ENCODE data around the gene APCDD1.
"Not testable (repeated sequence)": the region's sequence is repeated elsewhere in the genome, so short reads cannot be mapped to it uniquely, and the experiment has no call there.

The APCDD1 gene

GRCh38 chr18:10456718-10457117 is 2.3 kb downstream of the APCDD1 start:
- Histone ChIP-seq H3K4me3 (ENCODE audit: low read length) (no peak overlapping the region), H3K9me3 (ENCODE audit: insufficient read depth, low read depth, low read length) (no peaks in the 10 kb centered on the region), H3K4me1 (ENCODE audit: insufficient read depth, low read length) (peaks cover 4% of the 10 kb centered on the region; the same call in 1 of the 2 replicates), H3K27me3 (ENCODE audit: insufficient read depth, low read length) (peaks cover 59% of the 10 kb centered on the region), H3K9ac (ENCODE audit: low read depth, low read length) (no peak overlapping the region), H3K36me3 (ENCODE audit: insufficient read depth, low read depth, low read length) (no peaks in the 10 kb centered on the region), H3K27ac (ENCODE audit: low read length) (no peak overlapping the region)

- H3K36me3 ChIP-seq (ENCODE audit: insufficient read depth, low read depth, low read length) = no peaks in the 10 kb centered on the region
- H3K27ac ChIP-seq (ENCODE audit: low read length) = no peak overlapping the region
- H3K4me1 ChIP-seq (ENCODE audit: insufficient read depth, low read length) = peaks cover 4% of the 10 kb centered on the region; the same call in 1 of the 2 replicates
- H3K27me3 ChIP-seq (ENCODE audit: insufficient read depth, low read length) = peaks cover 55% of the 10 kb centered on the region
- H3K9ac ChIP-seq (ENCODE audit: low read depth, low read length) = no peak overlapping the region
- no peak overlapping the region for H3K4me3 ChIP-seq (ENCODE audit: low read length)
- H3K9me3 ChIP-seq (ENCODE audit: insufficient read depth, low read depth, low read length) = no peaks in the 10 kb centered on the region
Observed at GRCh38 chr18:10457128-10457527, 2.7 kb downstream of the APCDD1 start.

- no peaks in the 10 kb centered on the region for H3K36me3 ChIP-seq (ENCODE audit: insufficient read depth, low read depth, low read length)
- no peak overlapping the region for H3K4me3 ChIP-seq (ENCODE audit: low read length)
- no peak overlapping the region for H3K9ac ChIP-seq (ENCODE audit: low read depth, low read length)
- H3K9me3 ChIP-seq (ENCODE audit: insufficient read depth, low read depth, low read length) = no peaks in the 10 kb centered on the region
- H3K27ac ChIP-seq (ENCODE audit: low read length) = no peak overlapping the region
- H3K27me3 ChIP-seq (ENCODE audit: insufficient read depth, low read length) = peaks cover 49% of the 10 kb centered on the region
- peaks cover 4% of the 10 kb centered on the region; the same call in 1 of the 2 replicates for H3K4me1 ChIP-seq (ENCODE audit: insufficient read depth, low read length)
Observed at GRCh38 chr18:10457767-10458166, 3.3 kb downstream of the APCDD1 start.

- Histone ChIP-seq H3K4me1 (ENCODE audit: insufficient read depth, low read length) (no peaks in the 10 kb centered on the region; the same call in 1 of the 2 replicates), H3K9me3 (ENCODE audit: insufficient read depth, low read depth, low read length) (no peaks in the 10 kb centered on the region), H3K9ac (ENCODE audit: low read depth, low read length) (no peak overlapping the region), H3K27me3 (ENCODE audit: insufficient read depth, low read length) (peaks cover 39% of the 10 kb centered on the region), H3K36me3 (ENCODE audit: insufficient read depth, low read depth, low read length) (no peaks in the 10 kb centered on the region), H3K4me3 (ENCODE audit: low read length) (no peak overlapping the region), H3K27ac (ENCODE audit: low read length) (no peak overlapping the region)
Observed at GRCh38 chr18:10458691-10459090, 4.3 kb downstream of the APCDD1 start.

- Histone ChIP-seq H3K27me3 (ENCODE audit: insufficient read depth, low read length) (peaks cover 35% of the 10 kb centered on the region), H3K9ac (ENCODE audit: low read depth, low read length) (no peak overlapping the region), H3K36me3 (ENCODE audit: insufficient read depth, low read depth, low read length) (no peaks in the 10 kb centered on the region), H3K27ac (ENCODE audit: low read length) (no peak overlapping the region), H3K9me3 (ENCODE audit: insufficient read depth, low read depth, low read length) (no peaks in the 10 kb centered on the region), H3K4me1 (ENCODE audit: insufficient read depth, low read length) (no peaks in the 10 kb centered on the region; the same call in 1 of the 2 replicates), H3K4me3 (ENCODE audit: low read length) (no peak overlapping the region)
Observed at GRCh38 chr18:10459587-10459986, 5.2 kb downstream of the APCDD1 start.

- Histone ChIP-seq H3K4me1 (ENCODE audit: insufficient read depth, low read length) (no peaks in the 10 kb centered on the region; the same call in 1 of the 2 replicates), H3K27ac (ENCODE audit: low read length) (no peak overlapping the region), H3K36me3 (ENCODE audit: insufficient read depth, low read depth, low read length) (no peaks in the 10 kb centered on the region), H3K4me3 (ENCODE audit: low read length) (no peak overlapping the region), H3K9ac (ENCODE audit: low read depth, low read length) (no peak overlapping the region), H3K27me3 (ENCODE audit: insufficient read depth, low read length) (peaks cover 28% of the 10 kb centered on the region), H3K9me3 (ENCODE audit: insufficient read depth, low read depth, low read length) (no peaks in the 10 kb centered on the region)
Observed at GRCh38 chr18:10460414-10461018, 6.1 kb downstream of the APCDD1 start.

GRCh38 chr18:10461989-10462388 is 7.6 kb downstream of the APCDD1 start:
- Histone ChIP-seq H3K9ac (ENCODE audit: low read depth, low read length) (no peak overlapping the region), H3K4me3 (ENCODE audit: low read length) (no peak overlapping the region), H3K27me3 (ENCODE audit: insufficient read depth, low read length) (peaks cover 14% of the 10 kb centered on the region), H3K4me1 (ENCODE audit: insufficient read depth, low read length) (no peaks in the 10 kb centered on the region), H3K27ac (ENCODE audit: low read length) (no peak overlapping the region), H3K36me3 (ENCODE audit: insufficient read depth, low read depth, low read length) (no peaks in the 10 kb centered on the region), H3K9me3 (ENCODE audit: insufficient read depth, low read depth, low read length) (no peaks in the 10 kb centered on the region)

GRCh38 chr18:10462597-10462996 is 8.2 kb downstream of the APCDD1 start:
- Histone ChIP-seq H3K27me3 (ENCODE audit: insufficient read depth, low read length) (peaks cover 7% of the 10 kb centered on the region; the same call in 1 of the 2 replicates), H3K27ac (ENCODE audit: low read length) (no peak overlapping the region), H3K9ac (ENCODE audit: low read depth, low read length) (no peak overlapping the region), H3K4me1 (ENCODE audit: insufficient read depth, low read length) (no peaks in the 10 kb centered on the region), H3K4me3 (ENCODE audit: low read length) (no peak overlapping the region), H3K36me3 (ENCODE audit: insufficient read depth, low read depth, low read length) (no peaks in the 10 kb centered on the region), H3K9me3 (ENCODE audit: insufficient read depth, low read depth, low read length) (no peaks in the 10 kb centered on the region)

- Histone ChIP-seq H3K27ac (ENCODE audit: low read length) (no peak overlapping the region), H3K36me3 (ENCODE audit: insufficient read depth, low read depth, low read length) (no peaks in the 10 kb centered on the region), H3K27me3 (ENCODE audit: insufficient read depth, low read length) (peaks cover 2% of the 10 kb centered on the region; the same call in 1 of the 2 replicates), H3K9me3 (ENCODE audit: insufficient read depth, low read depth, low read length) (no peaks in the 10 kb centered on the region), H3K4me3 (ENCODE audit: low read length) (no peak overlapping the region), H3K4me1 (ENCODE audit: insufficient read depth, low read length) (no peaks in the 10 kb centered on the region), H3K9ac (ENCODE audit: low read depth, low read length) (no peak overlapping the region)
Observed at GRCh38 chr18:10463096-10463495, 8.7 kb downstream of the APCDD1 start.

- H3K4me1 ChIP-seq (ENCODE audit: insufficient read depth, low read length) = peaks cover 3% of the 10 kb centered on the region; the same call in 1 of the 2 replicates
- no peaks in the 10 kb centered on the region for H3K27me3 ChIP-seq (ENCODE audit: insufficient read depth, low read length)
- H3K27ac ChIP-seq (ENCODE audit: low read length) = no peak overlapping the region
Observed at GRCh38 chr18:10463741-10464140, 9.3 kb downstream of the APCDD1 start.

GRCh38 chr18:10464161-10464648 is 9.8 kb downstream of the APCDD1 start:
- H3K27ac ChIP-seq (ENCODE audit: low read length); H3K4me1 ChIP-seq (ENCODE audit: insufficient read depth, low read length); H3K27me3 ChIP-seq (ENCODE audit: insufficient read depth, low read length); H3K4me3 ChIP-seq (ENCODE audit: low read length); H3K36me3 ChIP-seq (ENCODE audit: insufficient read depth, low read depth, low read length); H3K9me3 ChIP-seq (ENCODE audit: insufficient read depth, low read depth, low read length); H3K9ac ChIP-seq (ENCODE audit: low read depth, low read length): not testable (repeated sequence)

More at GRCh38 chr18:10463741-10464140, 9.3 kb downstream of the APCDD1 start:
- H3K36me3 ChIP-seq (ENCODE audit: insufficient read depth, low read depth, low read length) = no peaks in the 10 kb centered on the region
- no peaks in the 10 kb centered on the region for H3K9me3 ChIP-seq (ENCODE audit: insufficient read depth, low read depth, low read length)
- no peak overlapping the region for H3K9ac ChIP-seq (ENCODE audit: low read depth, low read length)
- H3K4me3 ChIP-seq (ENCODE audit: low read length) = no peak overlapping the region

GRCh38 chr18:10465174-10465939 is 10.9 kb downstream of the APCDD1 start:
- Histone ChIP-seq H3K4me1 (ENCODE audit: insufficient read depth, low read length) (peaks cover 3% of the 10 kb centered on the region; the same call in 1 of the 2 replicates), H3K4me3 (ENCODE audit: low read length) (no peak overlapping the region), H3K27ac (ENCODE audit: low read length) (no peak overlapping the region), H3K27me3 (ENCODE audit: insufficient read depth, low read length) (no peaks in the 10 kb centered on the region), H3K9me3 (ENCODE audit: insufficient read depth, low read depth, low read length) (no peaks in the 10 kb centered on the region), H3K9ac (ENCODE audit: low read depth, low read length) (no peak overlapping the region), H3K36me3 (ENCODE audit: insufficient read depth, low read depth, low read length) (no peaks in the 10 kb centered on the region)
